Measurements from ENCODE around the gene SELENOP.

Gene SELENOP

DNA sequence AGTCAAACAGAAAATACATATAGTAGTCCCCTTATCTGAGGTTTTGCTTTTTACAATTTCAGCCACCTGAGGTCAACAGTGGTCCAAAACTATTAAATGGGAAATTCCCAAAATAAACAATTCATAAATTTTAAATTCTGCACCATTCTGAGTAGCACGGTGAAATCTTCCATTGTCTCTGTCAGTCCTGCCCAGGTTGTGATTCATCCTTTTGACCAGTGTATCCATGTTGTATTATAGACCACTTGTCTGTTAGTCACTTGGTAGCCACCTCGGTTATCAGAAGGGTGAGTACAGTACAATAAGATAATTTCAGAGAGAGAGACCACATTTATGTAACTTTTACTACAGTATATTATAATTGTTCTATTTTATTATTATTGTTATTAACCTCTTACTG, 52.2 kb downstream of the SELENOP start:
- no peak for DNase-seq (ENCODE audit: low read depth)
- no peak overlapping the region for H3K4me3 ChIP-seq (ENCODE audit: low read depth, low read length)
- no peak for TF ChIP-seq CTCF (IDR thresholded peaks at IDR 0.05; ENCODE audit: insufficient read depth, low read depth, low read length, missing control alignments)

DNA sequence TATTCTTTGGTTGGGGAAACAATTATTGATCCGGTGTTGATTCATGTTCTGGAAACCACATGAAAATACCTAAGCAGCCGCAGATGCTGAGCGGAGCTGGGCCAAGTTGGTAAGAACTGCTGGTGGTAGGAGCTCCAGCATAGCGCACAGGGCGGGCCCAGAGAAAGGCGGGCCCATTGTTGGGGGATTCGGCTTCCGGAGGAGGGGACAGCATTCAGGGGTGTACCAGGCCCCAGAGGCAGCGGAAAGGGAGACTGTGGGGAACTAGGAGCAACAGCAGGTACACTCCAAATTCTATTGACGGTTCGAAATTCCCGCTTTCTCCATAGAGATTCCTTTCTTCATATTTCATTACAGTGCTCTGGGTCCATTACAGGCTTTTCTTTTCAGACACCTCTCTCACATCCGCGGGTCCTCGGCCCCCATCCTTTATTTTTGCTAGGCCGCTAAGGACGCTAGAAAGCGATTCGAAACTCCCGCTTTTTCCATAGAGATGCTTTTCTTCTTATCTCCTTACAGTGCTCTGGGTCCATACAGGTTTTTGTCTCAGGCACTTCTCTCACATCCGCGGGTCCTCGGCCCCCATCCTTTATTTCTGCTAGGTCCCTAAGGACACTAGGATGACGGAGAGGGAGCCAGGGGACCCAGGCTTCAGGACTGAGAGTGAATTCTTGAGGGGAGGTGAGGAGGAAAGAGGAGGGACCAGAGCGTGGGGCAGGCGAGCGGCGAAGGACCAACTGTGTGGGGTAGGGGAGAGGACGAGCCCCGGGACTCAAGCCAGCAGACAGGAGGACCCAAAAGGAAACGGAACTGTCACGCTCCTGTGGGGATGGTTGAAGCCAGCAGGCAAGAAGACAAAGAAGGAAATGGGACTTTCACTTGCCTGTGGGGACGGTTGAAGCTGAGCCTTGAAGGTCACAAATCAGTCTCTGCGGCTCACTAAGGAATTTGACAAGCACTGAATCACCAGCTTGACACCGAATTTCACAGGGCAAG, 54.8 kb downstream of the SELENOP start, which contains the start of gene CCDC152:
Gene CCDC152, plus strand, starts transcription at position 213 of the 996 bp plus-strand sequence. CDS start 2,304 bp downstream, outside the sequence.
- DNase-seq (ENCODE audit: low read depth), result peak; percentile 56
- H3K4me3 ChIP-seq (ENCODE audit: low read depth, low read length), result no peak within 1 kb of the TSS

GRCh38 chr5:42753099-42753498, 58.6 kb downstream of the SELENOP start:
- no peak for TF ChIP-seq CTCF (IDR thresholded peaks at IDR 0.05; ENCODE audit: insufficient read depth, low read depth, low read length, missing control alignments)
- H3K4me3 ChIP-seq (ENCODE audit: low read depth, low read length), result no peak overlapping the region
- DNase-seq (ENCODE audit: low read depth), result no peak

More for the DNA sequence above, 54.8 kb downstream of the SELENOP start, which contains the start of gene CCDC152:
- TF ChIP-seq CTCF (IDR thresholded peaks at IDR 0.05; ENCODE audit: insufficient read depth, low read depth, low read length, missing control alignments), result no peak

DNA sequence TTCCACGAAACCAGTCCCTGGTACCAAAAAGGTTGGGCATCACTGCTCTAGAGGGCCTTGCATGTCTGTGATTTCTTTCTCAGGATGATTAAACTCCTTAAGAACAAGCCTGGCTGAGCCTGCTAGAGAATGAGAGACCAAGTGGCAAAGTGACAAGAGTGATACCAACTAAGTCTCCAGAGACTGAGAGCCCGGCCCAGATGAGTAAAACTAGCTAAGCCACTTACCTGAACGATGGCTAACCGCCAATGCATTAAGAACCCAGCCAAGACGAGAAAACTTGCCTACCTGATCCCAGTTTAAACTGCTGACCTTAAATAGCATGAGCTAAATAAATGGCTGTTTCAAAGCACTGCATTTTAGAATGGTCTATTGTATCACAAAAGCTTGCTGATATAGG, 60.6 kb downstream of the SELENOP start:
- DNase-seq (ENCODE audit: low read depth), result no peak
- no peak overlapping the region for H3K4me3 ChIP-seq (ENCODE audit: low read depth, low read length)
- no peak for TF ChIP-seq CTCF (IDR thresholded peaks at IDR 0.05; ENCODE audit: insufficient read depth, low read depth, low read length, missing control alignments)

GRCh38 chr5:42750507-42750906, 61.2 kb downstream of the SELENOP start:
- H3K4me3 ChIP-seq (ENCODE audit: low read depth, low read length), result no peak overlapping the region
- no peak for DNase-seq (ENCODE audit: low read depth)
- TF ChIP-seq CTCF (IDR thresholded peaks at IDR 0.05; ENCODE audit: insufficient read depth, low read depth, low read length, missing control alignments), result no peak

Data from GM12865 (cell line).